Calu3 (cell line): ENCODE results near the gene C19orf25. TPM values are rescaled to one million over a fixed set of nuclear protein-coding genes. Genes with fewer than 3 reads are reported as not detected.
A peak's percentile ranks its signal among the peaks of the same experiment; 100 is the strongest.
"Not testable (repeated sequence)": the region's sequence is repeated elsewhere in the genome, so short reads cannot be mapped to it uniquely, and the experiment has no call there.

Experiments
- BruUV-seq: library from RNA; stranded (reverse); fragments of 400-500 nt; replicated peaks from 2 replicates; lab custom pipeline; 2021; lab: Mats Ljungman, UMichigan
- CTCF ChIA-PET: fragments of 300-600 bp; sonication (Branson Sonifier 250); formaldehyde crosslinking; loops from one replicate; lab custom pipeline; 2022; ENCODE audit warnings: antibody characterized with exemption; lab: Charles Lee
- DNase-seq: peaks from one replicate; pipeline ENCODE4 v3.0.0; 2022
- H3K27ac Mint-ChIP-seq: one replicate; pipeline ENCODE4 v1.8.0; 2022; ENCODE audit warnings: mixed read lengths; ENCODE audit not compliant: unreplicated experiment
- H3K27me3 Mint-ChIP-seq: one replicate; pipeline ENCODE4 v1.8.0; 2022; ENCODE audit warnings: mixed read lengths; ENCODE audit not compliant: unreplicated experiment
- H3K36me3 Mint-ChIP-seq: one replicate; pipeline ENCODE4 v1.8.0; 2022; ENCODE audit warnings: mild to moderate bottlenecking, moderate library complexity, mixed read lengths; ENCODE audit not compliant: insufficient read depth, unreplicated experiment
- H3K4me1 Mint-ChIP-seq: one replicate; pipeline ENCODE4 v1.8.0; 2022; ENCODE audit warnings: mild to moderate bottlenecking, low read depth, mixed read lengths; ENCODE audit not compliant: unreplicated experiment
- H3K4me3 Mint-ChIP-seq: one replicate; pipeline ENCODE4 v1.8.0; 2022; ENCODE audit warnings: mild to moderate bottlenecking, low read depth, moderate library complexity, mixed read lengths; ENCODE audit not compliant: unreplicated experiment
- H3K9me3 Mint-ChIP-seq: one replicate; pipeline ENCODE4 v1.8.0; 2022; ENCODE audit warnings: low read depth, mixed read lengths; ENCODE audit not compliant: unreplicated experiment
- CTCF ChIP-seq: fragments of 200-600 bp; IDR thresholded peaks from one replicate; pipeline ENCODE4 v1.8.0; 2022; ENCODE audit warnings: antibody characterized with exemption; ENCODE audit not compliant: unreplicated experiment
- intact Hi-C: fragments of 100-400 bp; cut with micrococcal nuclease; formaldehyde crosslinking; loops from one replicate; pipeline ENCODE4 v1.10.0; 2022; ENCODE audit not compliant: unreplicated experiment
- total RNA-seq: library from RNA; stranded (reverse); gene quantifications from 2 replicates; pipeline ENCODE4 v1.2.3, GENCODE V29; 2022

C19orf25 gene
- total RNA-seq, 1 experiment from 2014 or later: 33.7 TPM

- no peak overlapping the region for H3K4me3 Mint-ChIP-seq
- H3K27me3 Mint-ChIP-seq: peaks cover 3% of the 10 kb centered on the region
- BruUV-seq: no TSS peak
- CTCF ChIA-PET: no interaction called here
- H3K4me1 Mint-ChIP-seq: no peaks in the 10 kb centered on the region
- peaks cover 71% of the 10 kb centered on the region for H3K36me3 Mint-ChIP-seq
- TF ChIP-seq CTCF: no peak
- intact Hi-C loops: no loop called here
- H3K27ac Mint-ChIP-seq: no peak overlapping the region
- H3K9me3 Mint-ChIP-seq: no peaks in the 10 kb centered on the region
- no peak for DNase-seq
These were observed 37.2 kb downstream of the C19orf25 start for GRCh38 chr19:1441677-1442438.

GRCh38 chr19:1441022-1441426, 38.0 kb downstream of the C19orf25 start:
- TF ChIP-seq CTCF: no peak
- intact Hi-C loops: no loop called here
- H3K4me1 Mint-ChIP-seq: no peaks in the 10 kb centered on the region
- no peaks in the 10 kb centered on the region for H3K9me3 Mint-ChIP-seq
- no TSS peak for BruUV-seq
- no peak overlapping the region for H3K27ac Mint-ChIP-seq
- H3K27me3 Mint-ChIP-seq: no peaks in the 10 kb centered on the region
- DNase-seq: no peak
- CTCF ChIA-PET: no interaction called here
- H3K4me3 Mint-ChIP-seq: peak overlapping the region; percentile 95
- peaks cover 71% of the 10 kb centered on the region for H3K36me3 Mint-ChIP-seq

DNA sequence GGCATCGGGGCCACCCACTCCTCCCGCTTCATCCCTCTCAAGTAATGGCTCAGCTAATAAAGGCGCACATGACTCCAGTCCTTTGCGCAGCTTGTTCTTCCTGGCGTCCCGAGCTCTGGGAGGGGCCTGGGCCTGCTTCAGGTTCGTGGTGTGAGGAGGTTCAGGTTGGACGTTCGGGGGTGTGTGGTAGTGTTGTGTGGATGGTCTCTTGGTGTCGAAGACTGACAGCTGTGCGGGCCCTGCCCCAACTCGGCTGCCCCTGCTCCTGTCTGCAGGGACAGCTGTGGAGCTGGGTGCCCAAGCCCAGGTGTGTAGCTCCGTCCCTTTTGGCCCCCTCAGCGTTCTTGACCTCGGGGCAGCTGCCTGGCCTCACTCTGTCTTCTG, 38.6 kb downstream of the C19orf25 start:
- BruUV-seq: no TSS peak
- Mint-ChIP-seq H3K4me3 (peak overlapping the region; percentile 95), H3K9me3 (no peaks in the 10 kb centered on the region), H3K36me3 (peaks cover 66% of the 10 kb centered on the region), H3K27me3 (no peaks in the 10 kb centered on the region), H3K27ac (peak overlapping the region; percentile 27), H3K4me1 (no peaks in the 10 kb centered on the region)
- no peak for TF ChIP-seq CTCF
- intact Hi-C loops: no loop called here
- no peak for DNase-seq
- CTCF ChIA-PET: no interaction called here

GRCh38 chr19:1439525-1440417, 39.2 kb downstream of the C19orf25 start:
- H3K27me3 Mint-ChIP-seq, intact Hi-C loops, H3K4me1 Mint-ChIP-seq, BruUV-seq, CTCF ChIA-PET, H3K9me3 Mint-ChIP-seq, DNase-seq: not testable (repeated sequence)
- Mint-ChIP-seq H3K36me3 (peaks cover 60% of the 10 kb centered on the region), H3K27ac (peak overlapping the region; percentile 99), H3K4me3 (peak overlapping the region; percentile 95)
